Kidney epithelial cell (primary cell): ENCODE data around the gene FLG2. TPM values are rescaled to one million over a fixed set of nuclear protein-coding genes. Genes with fewer than 3 reads are reported as not detected.

Experiments
- DNase-seq: peaks from one replicate; pipeline ENCODE4 v3.0.0-alpha.2; 2010; ENCODE audit warnings: low read depth
- H3K27me3 ChIP-seq: 2 replicates; pipeline ENCODE4 v1.6.0; 2011; ENCODE audit warnings: low read length; ENCODE audit not compliant: control insufficient read depth, insufficient read depth
- H3K36me3 ChIP-seq: 2 replicates; pipeline ENCODE4 v1.5.1; 2011; ENCODE audit warnings: low read length; ENCODE audit not compliant: control insufficient read depth, insufficient read depth
- H3K4me3 ChIP-seq: 2 replicates; pipeline ENCODE4 v1.5.1; 2011; ENCODE audit warnings: low read depth, mild to moderate bottlenecking, control low read depth, low read length
- total RNA-seq: library from RNA; depleted of rRNA; stranded (reverse); fragments of >200 nt; gene quantifications from 2 replicates; pipeline ENCODE4 v1.2.3, GENCODE V29; 2015
- TF ChIP-seq, protein P1 (sequence below): IDR thresholded peaks from 2 replicates; pipeline ENCODE4 v1.5.1; 2011; ENCODE audit warnings: mild to moderate bottlenecking, moderate library complexity, low read length, control low read depth, inconsistent platforms; ENCODE audit not compliant: insufficient read depth, poor library complexity, severe bottlenecking

FLG2 gene
- not detected in 2 replicates for total RNA-seq

DNA sequence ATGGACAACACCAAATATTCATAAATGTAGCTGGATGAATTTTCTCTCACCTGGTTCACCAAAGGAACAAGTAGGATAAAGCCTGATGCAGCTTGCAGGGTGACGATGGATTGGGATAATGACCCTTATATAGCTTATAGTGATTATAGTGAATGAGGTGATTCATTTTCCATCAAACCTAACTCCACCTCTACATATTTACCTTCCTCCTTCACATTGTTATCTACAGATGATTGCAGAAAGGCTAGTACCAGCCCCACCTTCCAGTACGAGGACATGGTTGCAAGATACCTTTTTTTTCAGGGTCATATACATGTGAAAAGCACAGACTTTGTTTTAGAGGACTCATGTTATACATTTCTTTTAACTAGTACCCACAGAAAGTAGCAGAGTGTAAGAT is at the start of gene FLG2:
Gene FLG2, minus strand, starts transcription at position 101 of the 400 bp plus-strand sequence. CDS start 1,122 bp downstream, outside the sequence.
- TF ChIP-seq, protein P1, sequence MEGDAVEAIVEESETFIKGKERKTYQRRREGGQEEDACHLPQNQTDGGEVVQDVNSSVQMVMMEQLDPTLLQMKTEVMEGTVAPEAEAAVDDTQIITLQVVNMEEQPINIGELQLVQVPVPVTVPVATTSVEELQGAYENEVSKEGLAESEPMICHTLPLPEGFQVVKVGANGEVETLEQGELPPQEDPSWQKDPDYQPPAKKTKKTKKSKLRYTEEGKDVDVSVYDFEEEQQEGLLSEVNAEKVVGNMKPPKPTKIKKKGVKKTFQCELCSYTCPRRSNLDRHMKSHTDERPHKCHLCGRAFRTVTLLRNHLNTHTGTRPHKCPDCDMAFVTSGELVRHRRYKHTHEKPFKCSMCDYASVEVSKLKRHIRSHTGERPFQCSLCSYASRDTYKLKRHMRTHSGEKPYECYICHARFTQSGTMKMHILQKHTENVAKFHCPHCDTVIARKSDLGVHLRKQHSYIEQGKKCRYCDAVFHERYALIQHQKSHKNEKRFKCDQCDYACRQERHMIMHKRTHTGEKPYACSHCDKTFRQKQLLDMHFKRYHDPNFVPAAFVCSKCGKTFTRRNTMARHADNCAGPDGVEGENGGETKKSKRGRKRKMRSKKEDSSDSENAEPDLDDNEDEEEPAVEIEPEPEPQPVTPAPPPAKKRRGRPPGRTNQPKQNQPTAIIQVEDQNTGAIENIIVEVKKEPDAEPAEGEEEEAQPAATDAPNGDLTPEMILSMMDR, result no peak
- Histone ChIP-seq H3K27me3 (no peaks in the 10 kb centered on the region), H3K36me3 (no peaks in the 10 kb centered on the region), H3K4me3 (no peak within 1 kb of the TSS)
- DNase-seq, result no peak

DNA sequence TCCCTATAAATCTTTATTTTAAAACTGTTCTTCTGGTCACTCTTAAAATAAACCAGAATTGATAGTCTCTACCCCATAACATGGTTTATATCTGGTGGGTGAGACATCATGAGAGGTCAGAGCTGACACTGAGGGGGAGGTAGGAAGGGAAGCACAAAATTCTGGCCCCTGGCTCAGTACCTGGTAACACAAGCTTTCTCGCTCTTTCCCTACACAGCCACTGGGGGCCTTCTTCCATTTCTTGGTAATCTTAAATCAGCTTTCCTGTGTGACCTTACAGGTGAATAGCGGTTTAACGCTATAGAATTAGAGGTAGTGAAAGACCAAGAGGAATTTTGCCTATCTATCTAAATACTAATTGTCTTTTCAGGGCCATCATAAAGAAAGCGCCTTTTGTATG is 48.9 kb upstream of the FLG2 start:
- TF ChIP-seq, protein P1, result no peak
- no peak for DNase-seq
- Histone ChIP-seq H3K4me3 (no peak overlapping the region), H3K36me3 (no peaks in the 10 kb centered on the region), H3K27me3 (no peaks in the 10 kb centered on the region)

DNA sequence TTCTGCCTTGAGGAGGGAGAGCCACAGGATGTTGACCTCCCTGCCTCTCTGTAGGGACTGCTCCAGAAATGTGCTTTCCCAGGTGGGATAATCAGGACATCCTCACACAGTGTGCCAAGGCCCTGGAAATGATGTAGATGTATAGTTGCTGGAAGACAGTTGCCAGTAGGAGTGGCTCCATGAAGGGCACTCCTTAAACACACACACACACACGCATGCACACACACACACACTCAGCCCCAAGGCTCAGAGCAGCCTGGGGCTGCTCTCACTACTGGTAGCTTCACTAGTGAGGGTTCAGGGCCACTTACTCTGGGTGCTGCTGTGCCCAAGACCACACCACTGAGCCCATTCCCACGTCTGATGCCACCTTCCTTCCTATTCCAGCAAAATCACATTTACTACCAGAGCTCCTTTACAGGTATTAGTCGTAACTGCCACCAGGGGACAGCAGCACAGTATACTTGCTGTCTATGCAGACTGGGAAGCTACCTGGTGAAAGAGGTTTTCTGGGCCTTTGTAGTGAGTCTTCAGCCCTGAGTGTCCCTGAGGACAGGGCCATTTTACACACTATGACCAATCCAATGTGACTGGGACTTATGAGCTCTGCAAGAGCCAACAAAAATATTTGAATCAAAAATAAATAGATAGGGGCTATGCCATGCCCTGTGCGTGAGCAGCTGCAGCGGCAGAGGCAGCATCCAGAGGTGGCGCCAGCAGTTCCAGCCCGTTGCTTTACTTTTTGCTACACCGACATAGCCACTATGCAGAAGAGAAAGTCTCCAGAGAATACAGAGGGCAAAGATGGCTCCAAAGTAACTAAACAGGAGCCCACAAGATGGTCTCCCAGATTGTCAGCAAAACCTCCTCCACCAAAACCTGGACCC is 39.2 kb upstream of the FLG2 start:
- H3K27me3 ChIP-seq, result no peaks in the 10 kb centered on the region
- no peak overlapping the region for H3K4me3 ChIP-seq
- DNase-seq, result no peak
- TF ChIP-seq, protein P1, result peak; percentile 47
- H3K36me3 ChIP-seq, result no peaks in the 10 kb centered on the region

DNA sequence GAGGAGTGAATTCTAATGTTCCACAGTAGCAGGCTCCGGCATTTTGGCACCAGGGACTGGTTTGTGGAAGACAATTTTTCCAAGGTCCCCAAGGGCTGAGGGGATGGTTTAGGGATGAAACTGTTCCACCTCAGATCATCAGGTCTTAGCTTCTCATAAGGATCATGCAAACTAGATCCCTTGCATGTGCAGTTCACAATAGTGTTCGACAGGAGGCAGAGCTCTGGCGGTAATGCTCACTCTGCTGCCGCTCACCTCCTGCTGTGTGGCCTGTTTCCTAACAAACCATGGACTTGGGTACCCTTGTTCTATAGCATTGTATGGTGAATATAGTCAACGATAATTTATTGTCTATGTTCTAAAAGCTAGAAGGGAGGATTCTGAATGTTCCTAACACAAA is 37.7 kb upstream of the FLG2 start:
- Histone ChIP-seq H3K27me3 (no peaks in the 10 kb centered on the region), H3K4me3 (no peak overlapping the region), H3K36me3 (no peaks in the 10 kb centered on the region)
- TF ChIP-seq, protein P1, result no peak
- no peak for DNase-seq

DNA sequence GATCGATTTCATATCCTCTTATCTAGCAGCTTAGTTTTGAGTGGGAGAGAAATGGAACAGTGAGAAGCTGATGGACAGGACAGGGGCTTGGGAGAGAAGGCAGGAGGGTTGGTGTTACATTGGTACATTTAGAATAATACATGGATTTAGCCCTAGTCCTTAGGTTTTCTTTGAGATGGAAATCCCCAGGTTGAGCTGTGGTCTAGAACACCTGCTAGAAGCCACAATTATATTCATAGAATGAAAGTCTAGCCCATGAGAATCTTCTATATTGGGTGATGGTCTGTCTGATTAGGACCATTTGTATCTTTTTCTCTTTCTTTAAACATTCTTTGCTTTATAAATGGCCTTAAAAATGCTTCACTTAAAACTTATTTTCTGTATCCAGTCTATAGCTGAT is 34.3 kb upstream of the FLG2 start:
- TF ChIP-seq, protein P1, result no peak
- no peaks in the 10 kb centered on the region for H3K27me3 ChIP-seq

More for the DNA sequence above, 34.3 kb upstream of the FLG2 start:
- DNase-seq, result no peak
- no peaks in the 10 kb centered on the region for H3K36me3 ChIP-seq
- no peak overlapping the region for H3K4me3 ChIP-seq
